MCF 10A (cell line): ENCODE data around the gene MYO3A. TPM values are rescaled to one million over a fixed set of nuclear protein-coding genes. Genes with fewer than 3 reads are reported as not detected.

Source experiments
- BruUV-seq: library from RNA; stranded (reverse); fragments of 400-500 nt; replicated peaks from 2 replicates; lab custom pipeline; 2021; lab: Mats Ljungman, UMichigan
- CTCF ChIA-PET: fragments of 300-600 bp; sonication (Branson Sonifier 250); formaldehyde crosslinking; extraction: SDS; loops from one replicate; lab custom pipeline; 2021; ENCODE audit warnings: antibody characterized with exemption, inconsistent platforms; lab: Yijun Ruan, JAX
- POLR2A ChIA-PET: fragments of 300-600, 350-650 bp; sonication (Branson Sonifier 250); formaldehyde crosslinking; extraction: SDS; loops from one replicate; lab custom pipeline; 2020; ENCODE audit warnings: antibody characterized with exemption, inconsistent platforms; lab: Yijun Ruan, JAX
- DNase-seq: peaks from one replicate; pipeline ENCODE4 v3.0.0-alpha.2; 2018; ENCODE audit not compliant: unreplicated experiment
- H3K27ac Mint-ChIP-seq: one replicate; pipeline ENCODE4 v1.8.0; 2022; ENCODE audit warnings: mild to moderate bottlenecking, low read depth, mixed read lengths; ENCODE audit not compliant: unreplicated experiment
- H3K27me3 Mint-ChIP-seq: one replicate; pipeline ENCODE4 v1.8.0; 2022; ENCODE audit warnings: mixed read lengths; ENCODE audit not compliant: insufficient read depth, unreplicated experiment
- H3K36me3 Mint-ChIP-seq: one replicate; pipeline ENCODE4 v1.8.0; 2022; ENCODE audit warnings: mild to moderate bottlenecking, moderate library complexity, mixed read lengths; ENCODE audit not compliant: insufficient read depth, unreplicated experiment
- H3K4me1 Mint-ChIP-seq: one replicate; pipeline ENCODE4 v1.8.0; 2022; ENCODE audit warnings: mixed read lengths; ENCODE audit not compliant: insufficient read depth, unreplicated experiment
- H3K4me3 Mint-ChIP-seq: one replicate; pipeline ENCODE4 v1.8.0; 2022; ENCODE audit warnings: mild to moderate bottlenecking, moderate library complexity, mixed read lengths; ENCODE audit not compliant: unreplicated experiment
- H3K9me3 Mint-ChIP-seq: one replicate; pipeline ENCODE4 v1.8.0; 2022; ENCODE audit warnings: mixed read lengths; ENCODE audit not compliant: unreplicated experiment
- intact Hi-C: fragments of 100-400 bp; cut with micrococcal nuclease; formaldehyde crosslinking; loops from 2 replicates; pipeline ENCODE4 v1.14.1; 2022
- total RNA-seq: library from RNA; stranded (reverse); gene quantifications from 2 replicates; pipeline ENCODE4 v1.2.3, GENCODE V29; 2022
- TF ChIP-seq, protein P1 (sequence below): fragments of 200-600 bp; IDR thresholded peaks from one replicate; pipeline ENCODE4 v1.8.0; 2022; ENCODE audit warnings: antibody characterized with exemption, mild to moderate bottlenecking; ENCODE audit not compliant: unreplicated experiment

Gene MYO3A
- total RNA-seq, 1 experiment from 2014 or later = not detected

DNA sequence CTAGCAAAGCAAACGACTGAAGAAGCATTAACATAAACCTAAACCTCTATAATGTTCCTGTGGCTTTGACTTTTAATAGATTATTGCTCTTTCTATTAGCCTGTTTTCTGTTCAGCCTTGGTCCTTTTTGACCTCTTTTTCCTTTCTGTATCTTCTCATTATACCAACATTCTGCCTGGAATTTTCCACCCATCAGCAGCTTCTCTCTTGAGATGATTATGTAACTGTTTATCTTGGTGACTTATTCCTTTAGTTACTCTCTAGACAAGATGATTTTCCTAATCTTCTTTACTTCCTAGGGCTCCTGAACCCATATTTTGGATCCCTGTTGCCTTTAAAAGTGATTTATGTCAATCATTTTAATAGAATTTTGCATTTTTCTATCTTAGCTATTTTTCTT lies 81.1 kb downstream of the MYO3A start:
- Mint-ChIP-seq H3K36me3 (no peaks in the 10 kb centered on the region), H3K4me3 (no peak overlapping the region), H3K4me1 (no peaks in the 10 kb centered on the region), H3K27me3 (peaks cover 20% of the 10 kb centered on the region), H3K9me3 (no peaks in the 10 kb centered on the region), H3K27ac (no peak overlapping the region)
- CTCF ChIA-PET = no interaction called here
- no TSS peak for BruUV-seq
- POLR2A ChIA-PET = no interaction called here
- no peak for DNase-seq
- TF ChIP-seq, protein P1, sequence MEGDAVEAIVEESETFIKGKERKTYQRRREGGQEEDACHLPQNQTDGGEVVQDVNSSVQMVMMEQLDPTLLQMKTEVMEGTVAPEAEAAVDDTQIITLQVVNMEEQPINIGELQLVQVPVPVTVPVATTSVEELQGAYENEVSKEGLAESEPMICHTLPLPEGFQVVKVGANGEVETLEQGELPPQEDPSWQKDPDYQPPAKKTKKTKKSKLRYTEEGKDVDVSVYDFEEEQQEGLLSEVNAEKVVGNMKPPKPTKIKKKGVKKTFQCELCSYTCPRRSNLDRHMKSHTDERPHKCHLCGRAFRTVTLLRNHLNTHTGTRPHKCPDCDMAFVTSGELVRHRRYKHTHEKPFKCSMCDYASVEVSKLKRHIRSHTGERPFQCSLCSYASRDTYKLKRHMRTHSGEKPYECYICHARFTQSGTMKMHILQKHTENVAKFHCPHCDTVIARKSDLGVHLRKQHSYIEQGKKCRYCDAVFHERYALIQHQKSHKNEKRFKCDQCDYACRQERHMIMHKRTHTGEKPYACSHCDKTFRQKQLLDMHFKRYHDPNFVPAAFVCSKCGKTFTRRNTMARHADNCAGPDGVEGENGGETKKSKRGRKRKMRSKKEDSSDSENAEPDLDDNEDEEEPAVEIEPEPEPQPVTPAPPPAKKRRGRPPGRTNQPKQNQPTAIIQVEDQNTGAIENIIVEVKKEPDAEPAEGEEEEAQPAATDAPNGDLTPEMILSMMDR = no peak
- intact Hi-C loops = no loop called here

DNA sequence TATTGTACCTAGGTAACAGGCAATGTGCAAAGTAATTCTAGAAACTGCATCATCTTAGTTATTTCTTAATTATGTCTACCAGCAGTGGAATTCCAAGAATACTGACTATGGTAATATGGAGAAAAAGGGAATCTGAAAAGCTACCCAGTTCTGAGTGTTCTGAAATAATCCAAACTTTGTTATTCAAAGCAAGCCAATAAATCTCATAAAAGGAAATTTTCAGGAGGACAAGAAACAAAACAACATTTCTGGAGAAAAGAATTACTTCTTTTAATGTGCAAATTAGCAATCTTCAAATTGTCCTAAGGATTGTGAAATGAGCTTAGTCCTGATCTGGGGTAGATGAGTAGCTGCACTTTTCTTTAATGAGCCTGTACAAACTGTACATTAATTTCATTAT lies 88.8 kb downstream of the MYO3A start:
- DNase-seq = no peak
- POLR2A ChIA-PET = no interaction called here
- no TSS peak for BruUV-seq
- Mint-ChIP-seq H3K27me3 (peaks cover 58% of the 10 kb centered on the region), H3K4me1 (no peaks in the 10 kb centered on the region), H3K36me3 (no peaks in the 10 kb centered on the region), H3K9me3 (no peaks in the 10 kb centered on the region), H3K4me3 (no peak overlapping the region), H3K27ac (no peak overlapping the region)
- CTCF ChIA-PET = no interaction called here
- TF ChIP-seq, protein P1 = no peak
- intact Hi-C loops = no loop called here

DNA sequence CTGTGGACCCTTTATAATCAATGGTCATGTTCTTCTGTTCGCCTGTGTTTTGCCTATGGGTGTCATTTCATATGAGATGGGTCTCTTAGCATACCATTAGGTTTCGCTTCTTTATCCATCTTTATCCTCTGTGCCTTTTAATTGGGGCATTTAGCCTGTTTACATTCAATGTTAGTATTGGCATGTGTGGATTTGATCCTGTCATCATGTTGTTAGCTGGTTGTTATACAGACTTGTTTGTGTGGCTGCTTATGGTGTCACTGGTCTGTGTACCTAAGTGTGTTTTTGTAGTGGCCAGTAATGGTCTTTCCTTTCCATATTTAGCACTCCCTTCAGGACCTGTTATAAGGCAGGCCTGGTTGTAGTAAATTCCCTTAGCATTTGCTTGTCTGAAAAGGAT lies 90.3 kb downstream of the MYO3A start:
- no peaks in the 10 kb centered on the region for H3K4me1 Mint-ChIP-seq
- H3K27me3 Mint-ChIP-seq = peaks cover 73% of the 10 kb centered on the region
- intact Hi-C loops = no loop called here
- DNase-seq = no peak
- POLR2A ChIA-PET = no interaction called here
- no peaks in the 10 kb centered on the region for H3K9me3 Mint-ChIP-seq
- no peak overlapping the region for H3K27ac Mint-ChIP-seq
- H3K4me3 Mint-ChIP-seq = no peak overlapping the region
- BruUV-seq = no TSS peak
- TF ChIP-seq, protein P1 = no peak
- H3K36me3 Mint-ChIP-seq = no peaks in the 10 kb centered on the region
- CTCF ChIA-PET = no interaction called here

DNA sequence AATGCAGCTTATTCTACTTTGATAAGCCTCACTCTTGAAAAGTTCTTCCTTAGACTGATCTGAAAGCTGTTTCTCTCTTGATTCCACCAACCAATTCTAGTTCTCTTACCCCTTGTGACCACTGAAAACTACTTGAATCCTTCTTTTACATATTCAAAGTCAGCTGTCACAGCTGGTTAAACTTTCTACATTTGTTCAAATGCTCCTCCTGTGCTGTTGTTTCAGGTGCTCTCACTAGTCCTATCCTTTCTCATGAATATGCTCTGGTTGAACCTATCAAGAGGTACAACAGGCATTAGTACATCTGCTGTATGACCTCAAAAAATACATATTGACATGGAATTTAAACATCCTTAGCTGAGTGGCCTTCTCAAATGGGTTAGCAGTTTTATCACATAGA lies 91.5 kb downstream of the MYO3A start:
- TF ChIP-seq, protein P1 = no peak
- H3K4me3 Mint-ChIP-seq = no peak overlapping the region
- no peaks in the 10 kb centered on the region for H3K4me1 Mint-ChIP-seq
- H3K27me3 Mint-ChIP-seq = peaks cover 84% of the 10 kb centered on the region
- no TSS peak for BruUV-seq
- H3K27ac Mint-ChIP-seq = no peak overlapping the region
- no peaks in the 10 kb centered on the region for H3K36me3 Mint-ChIP-seq
- H3K9me3 Mint-ChIP-seq = no peaks in the 10 kb centered on the region
- ChIA-PET CTCF (no interaction called here), POLR2A (no interaction called here)
- intact Hi-C loops = no loop called here
- DNase-seq = no peak
